ENCODE data around the gene INAFM2.

INAFM2 gene

DNA sequence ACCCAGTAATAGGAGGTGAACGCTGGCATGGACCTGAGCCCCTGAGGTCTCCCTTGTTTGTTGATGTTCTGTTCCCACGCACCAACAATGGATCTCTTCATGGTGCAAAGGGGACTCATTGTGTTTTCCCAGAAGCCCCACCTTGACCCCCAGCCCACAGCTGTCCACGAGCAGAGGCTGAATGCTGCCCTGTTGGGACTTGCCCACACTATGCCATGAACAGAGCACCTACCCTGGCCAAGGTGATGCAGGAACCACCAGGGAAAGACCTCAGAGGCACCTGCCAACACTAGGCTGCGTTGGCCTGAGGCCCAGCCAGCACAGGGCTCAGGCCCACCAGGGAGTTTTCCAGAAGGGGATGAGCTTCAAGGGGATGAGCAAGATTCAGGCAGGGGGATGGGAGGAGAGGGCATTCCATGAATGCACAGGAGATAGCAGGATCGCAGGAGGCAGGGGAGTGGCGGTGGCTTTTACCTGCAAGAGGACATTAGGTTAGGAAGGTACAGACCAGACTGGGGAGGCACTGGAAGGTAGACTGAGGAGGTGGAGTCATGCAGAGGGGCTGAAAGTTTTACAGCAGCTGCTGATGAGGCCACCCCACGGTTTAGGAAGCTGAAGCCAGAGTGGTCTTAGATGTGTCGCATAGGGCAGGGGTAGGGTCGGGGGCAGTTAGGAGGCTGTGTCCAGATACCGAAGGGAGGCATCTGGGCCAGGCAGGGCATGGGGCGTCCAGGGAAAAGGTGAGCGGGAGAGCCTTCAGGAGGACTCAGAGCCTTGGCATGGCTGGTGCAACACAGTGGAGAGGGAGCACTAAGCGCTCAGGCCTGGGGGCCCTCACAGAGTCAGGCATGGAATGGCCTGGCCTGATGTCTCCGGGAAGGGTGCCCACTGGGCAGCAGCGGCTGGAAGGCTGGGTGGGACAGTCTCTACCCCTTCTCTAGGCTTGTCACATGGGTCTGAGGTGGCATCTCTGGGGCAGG lies 23.4 kb downstream of the INAFM2 start:
- Histone ChIP-seq H3K9me3 (ENCODE audit: control insufficient read depth, insufficient read depth, low read length) (no peaks in the 10 kb centered on the region), H3K27ac (ENCODE audit: low read depth, low read length) (no peak overlapping the region), H3K36me3 (ENCODE audit: control insufficient read depth, low read length) (no peaks in the 10 kb centered on the region), H3K27me3 (ENCODE audit: control insufficient read depth, low read length) (no peaks in the 10 kb centered on the region), H3K4me3 (ENCODE audit: low read length) (no peak overlapping the region), H3F3A (ENCODE audit: control insufficient read depth, insufficient read depth) (no peaks in the 10 kb centered on the region), H3K9me2 (replicated peaks; ENCODE audit: control insufficient read depth, low read length) (no peaks in the 10 kb centered on the region), H3K4me1 (ENCODE audit: control insufficient read depth, low read length) (peaks cover 2% of the 10 kb centered on the region; the same call in 1 of the 2 replicates), H4K20me1 (ENCODE audit: control insufficient read depth, insufficient read depth, low read depth, low read length) (no peaks in the 10 kb centered on the region), H3K4me2 (ENCODE audit: low read length) (no peak overlapping the region), H3K79me2 (ENCODE audit: control insufficient read depth, low read length) (no peaks in the 10 kb centered on the region)
- TF ChIP-seq EZH2phosphoT487 (IDR thresholded peaks at IDR 0.05; ENCODE audit: borderline replicate concordance, low read length), result no peak
- TF ChIP-seq, protein P1, sequence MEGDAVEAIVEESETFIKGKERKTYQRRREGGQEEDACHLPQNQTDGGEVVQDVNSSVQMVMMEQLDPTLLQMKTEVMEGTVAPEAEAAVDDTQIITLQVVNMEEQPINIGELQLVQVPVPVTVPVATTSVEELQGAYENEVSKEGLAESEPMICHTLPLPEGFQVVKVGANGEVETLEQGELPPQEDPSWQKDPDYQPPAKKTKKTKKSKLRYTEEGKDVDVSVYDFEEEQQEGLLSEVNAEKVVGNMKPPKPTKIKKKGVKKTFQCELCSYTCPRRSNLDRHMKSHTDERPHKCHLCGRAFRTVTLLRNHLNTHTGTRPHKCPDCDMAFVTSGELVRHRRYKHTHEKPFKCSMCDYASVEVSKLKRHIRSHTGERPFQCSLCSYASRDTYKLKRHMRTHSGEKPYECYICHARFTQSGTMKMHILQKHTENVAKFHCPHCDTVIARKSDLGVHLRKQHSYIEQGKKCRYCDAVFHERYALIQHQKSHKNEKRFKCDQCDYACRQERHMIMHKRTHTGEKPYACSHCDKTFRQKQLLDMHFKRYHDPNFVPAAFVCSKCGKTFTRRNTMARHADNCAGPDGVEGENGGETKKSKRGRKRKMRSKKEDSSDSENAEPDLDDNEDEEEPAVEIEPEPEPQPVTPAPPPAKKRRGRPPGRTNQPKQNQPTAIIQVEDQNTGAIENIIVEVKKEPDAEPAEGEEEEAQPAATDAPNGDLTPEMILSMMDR (IDR thresholded peaks at IDR 0.05; ENCODE audit: low read depth, low read length, poor library complexity, severe bottlenecking), result no peak

DNA sequence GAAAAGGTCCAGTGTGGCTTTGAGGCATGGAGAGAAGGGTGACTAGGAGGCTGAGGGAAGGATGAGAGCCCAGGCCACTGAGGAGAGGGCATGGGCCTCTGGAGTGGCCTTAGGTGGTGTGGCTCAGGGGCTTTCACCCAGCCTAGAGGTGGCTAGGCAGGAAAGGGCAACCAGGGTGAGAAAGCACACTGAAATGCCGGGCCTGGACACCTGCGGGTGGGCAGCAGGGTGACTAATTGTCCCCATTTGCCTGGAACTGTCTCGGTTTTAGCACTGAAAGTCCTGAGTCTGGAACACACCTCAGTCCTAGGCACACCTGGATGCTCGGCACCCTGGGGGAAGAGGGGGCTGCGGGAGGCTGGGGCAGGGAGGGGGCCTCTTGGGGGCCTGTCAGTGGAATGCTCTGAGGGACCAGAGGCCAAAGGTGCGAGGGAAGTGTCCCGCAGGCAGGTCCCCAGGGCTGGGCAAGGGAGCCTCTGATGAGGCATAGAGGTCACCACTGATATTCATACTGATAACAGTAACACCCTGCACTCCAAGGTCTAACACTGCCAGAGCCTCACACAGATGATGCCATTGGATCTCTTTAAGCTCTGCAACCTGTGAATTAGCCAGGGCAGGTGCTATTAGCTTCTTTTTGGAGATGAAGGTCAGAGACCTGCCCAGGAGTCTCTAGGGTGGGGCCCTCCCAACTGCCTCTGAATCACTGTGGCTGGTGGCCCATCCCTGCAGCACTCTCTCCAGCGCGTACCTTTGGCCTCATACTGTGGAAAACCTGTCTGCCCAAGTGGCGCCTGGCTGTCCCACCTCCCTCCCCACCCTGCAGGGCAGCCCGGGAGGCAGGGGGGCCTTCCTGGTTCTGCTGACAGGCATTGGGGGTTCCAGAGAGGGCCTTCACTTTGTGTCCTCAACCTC lies 24.3 kb downstream of the INAFM2 start:
- Histone ChIP-seq H3K9me2 (replicated peaks; ENCODE audit: control insufficient read depth, low read length) (no peaks in the 10 kb centered on the region), H3K27ac (ENCODE audit: low read depth, low read length) (no peak overlapping the region), H3K4me1 (ENCODE audit: control insufficient read depth, low read length) (peaks cover 2% of the 10 kb centered on the region; the same call in 1 of the 2 replicates), H3K79me2 (ENCODE audit: control insufficient read depth, low read length) (no peaks in the 10 kb centered on the region), H4K20me1 (ENCODE audit: control insufficient read depth, insufficient read depth, low read depth, low read length) (no peaks in the 10 kb centered on the region), H3K4me2 (ENCODE audit: low read length) (no peak overlapping the region), H3K27me3 (ENCODE audit: control insufficient read depth, low read length) (peaks cover 3% of the 10 kb centered on the region; the same call in 1 of the 2 replicates), H3F3A (ENCODE audit: control insufficient read depth, insufficient read depth) (no peaks in the 10 kb centered on the region), H3K4me3 (ENCODE audit: low read length) (no peak overlapping the region), H3K9me3 (ENCODE audit: control insufficient read depth, insufficient read depth, low read length) (no peaks in the 10 kb centered on the region), H3K36me3 (ENCODE audit: control insufficient read depth, low read length) (no peaks in the 10 kb centered on the region)
- TF ChIP-seq EZH2phosphoT487 (IDR thresholded peaks at IDR 0.05; ENCODE audit: borderline replicate concordance, low read length), result no peak
- TF ChIP-seq, protein P1 (IDR thresholded peaks at IDR 0.05; ENCODE audit: low read depth, low read length, poor library complexity, severe bottlenecking), result no peak

DNA sequence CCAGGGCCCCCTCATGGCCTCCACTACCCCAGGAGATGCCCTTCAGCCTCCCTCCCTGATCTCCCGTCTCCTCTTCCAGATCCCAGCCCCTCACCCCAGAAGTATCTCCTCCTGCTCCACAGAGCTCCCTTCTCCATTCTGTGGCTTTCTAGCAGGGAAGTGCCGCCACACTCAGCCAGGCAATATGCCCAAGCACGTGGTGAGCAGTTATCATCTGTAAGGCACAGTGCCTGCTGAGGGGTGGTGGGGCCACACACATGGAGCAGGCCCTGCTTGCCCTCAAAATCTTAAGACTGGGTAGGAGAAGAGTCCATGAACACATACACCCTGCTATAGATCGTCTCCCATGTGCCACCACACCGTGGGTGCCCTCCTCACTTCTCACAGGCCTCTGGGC lies 25.0 kb downstream of the INAFM2 start:
- Histone ChIP-seq H4K20me1 (ENCODE audit: control insufficient read depth, insufficient read depth, low read depth, low read length) (no peaks in the 10 kb centered on the region), H3K9me2 (replicated peaks; ENCODE audit: control insufficient read depth, low read length) (no peaks in the 10 kb centered on the region), H3K36me3 (ENCODE audit: control insufficient read depth, low read length) (no peaks in the 10 kb centered on the region), H3K79me2 (ENCODE audit: control insufficient read depth, low read length) (no peaks in the 10 kb centered on the region), H3K4me1 (ENCODE audit: control insufficient read depth, low read length) (peaks cover 2% of the 10 kb centered on the region; the same call in 1 of the 2 replicates), H3F3A (ENCODE audit: control insufficient read depth, insufficient read depth) (no peaks in the 10 kb centered on the region), H3K27ac (ENCODE audit: low read depth, low read length) (no peak overlapping the region), H3K27me3 (ENCODE audit: control insufficient read depth, low read length) (peaks cover 5% of the 10 kb centered on the region; the same call in 1 of the 2 replicates), H3K4me2 (ENCODE audit: low read length) (no peak overlapping the region), H3K4me3 (ENCODE audit: low read length) (no peak overlapping the region), H3K9me3 (ENCODE audit: control insufficient read depth, insufficient read depth, low read length) (no peaks in the 10 kb centered on the region)
- TF ChIP-seq, protein P1 (IDR thresholded peaks at IDR 0.05; ENCODE audit: low read depth, low read length, poor library complexity, severe bottlenecking), result no peak
- TF ChIP-seq EZH2phosphoT487 (IDR thresholded peaks at IDR 0.05; ENCODE audit: borderline replicate concordance, low read length), result no peak
